ENCODE measurements around the gene MRPS6.

Gene MRPS6

DNA sequence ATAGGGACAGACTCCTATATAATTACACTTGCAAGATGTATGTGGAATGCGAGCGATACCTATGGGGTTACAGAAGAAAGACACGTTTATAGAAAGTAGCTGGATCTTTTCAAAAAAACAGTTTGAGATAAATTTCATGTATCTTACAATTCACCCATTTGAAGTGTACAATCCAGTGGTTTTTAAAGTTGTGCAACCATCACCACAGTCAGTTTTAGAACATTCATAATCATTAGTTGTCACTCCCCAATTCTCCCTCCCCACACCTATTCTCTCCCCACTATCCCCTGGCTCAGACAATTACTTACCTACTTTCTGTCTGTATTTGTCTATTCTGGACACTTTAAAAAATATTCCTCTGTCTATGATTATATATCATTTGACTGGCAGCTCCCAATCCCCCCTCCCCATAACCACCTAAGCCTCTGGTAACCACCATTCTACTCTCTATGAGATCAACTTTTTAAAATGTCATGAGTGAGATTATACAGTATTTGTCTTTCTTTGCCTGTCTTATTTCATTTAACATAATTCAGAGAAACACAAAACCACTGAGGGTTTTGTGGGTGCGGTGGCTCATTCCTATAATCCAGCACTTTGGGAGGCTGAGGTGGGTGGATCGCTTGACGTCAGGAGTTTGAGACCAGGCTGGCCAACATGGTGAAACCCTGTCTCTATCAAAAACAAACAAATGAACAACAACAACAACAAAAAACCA lies 39.1 kb downstream of the MRPS6 start:
- TF ChIP-seq, protein P1, sequence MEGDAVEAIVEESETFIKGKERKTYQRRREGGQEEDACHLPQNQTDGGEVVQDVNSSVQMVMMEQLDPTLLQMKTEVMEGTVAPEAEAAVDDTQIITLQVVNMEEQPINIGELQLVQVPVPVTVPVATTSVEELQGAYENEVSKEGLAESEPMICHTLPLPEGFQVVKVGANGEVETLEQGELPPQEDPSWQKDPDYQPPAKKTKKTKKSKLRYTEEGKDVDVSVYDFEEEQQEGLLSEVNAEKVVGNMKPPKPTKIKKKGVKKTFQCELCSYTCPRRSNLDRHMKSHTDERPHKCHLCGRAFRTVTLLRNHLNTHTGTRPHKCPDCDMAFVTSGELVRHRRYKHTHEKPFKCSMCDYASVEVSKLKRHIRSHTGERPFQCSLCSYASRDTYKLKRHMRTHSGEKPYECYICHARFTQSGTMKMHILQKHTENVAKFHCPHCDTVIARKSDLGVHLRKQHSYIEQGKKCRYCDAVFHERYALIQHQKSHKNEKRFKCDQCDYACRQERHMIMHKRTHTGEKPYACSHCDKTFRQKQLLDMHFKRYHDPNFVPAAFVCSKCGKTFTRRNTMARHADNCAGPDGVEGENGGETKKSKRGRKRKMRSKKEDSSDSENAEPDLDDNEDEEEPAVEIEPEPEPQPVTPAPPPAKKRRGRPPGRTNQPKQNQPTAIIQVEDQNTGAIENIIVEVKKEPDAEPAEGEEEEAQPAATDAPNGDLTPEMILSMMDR (IDR thresholded peaks at IDR 0.05; ENCODE audit: low read depth, low read length, poor library complexity, severe bottlenecking) = no peak
- TF ChIP-seq EZH2phosphoT487 (IDR thresholded peaks at IDR 0.05; ENCODE audit: borderline replicate concordance, low read length) = no peak
- Histone ChIP-seq H3K36me3 (ENCODE audit: control insufficient read depth, low read length) (no peaks in the 10 kb centered on the region), H3K79me2 (ENCODE audit: control insufficient read depth, low read length) (peaks cover 73% of the 10 kb centered on the region), H3K27ac (ENCODE audit: low read depth, low read length) (no peak overlapping the region), H4K20me1 (ENCODE audit: control insufficient read depth, insufficient read depth, low read depth, low read length) (no peaks in the 10 kb centered on the region), H3F3A (ENCODE audit: control insufficient read depth, insufficient read depth) (no peaks in the 10 kb centered on the region), H3K4me3 (ENCODE audit: low read length) (no peak overlapping the region), H3K9me2 (replicated peaks; ENCODE audit: control insufficient read depth, low read length) (no peaks in the 10 kb centered on the region), H3K9me3 (ENCODE audit: control insufficient read depth, insufficient read depth, low read length) (no peaks in the 10 kb centered on the region), H3K4me2 (ENCODE audit: low read length) (no peak overlapping the region), H3K4me1 (ENCODE audit: control insufficient read depth, low read length) (no peaks in the 10 kb centered on the region), H3K27me3 (ENCODE audit: control insufficient read depth, low read length) (no peaks in the 10 kb centered on the region)

- Histone ChIP-seq H4K20me1 (ENCODE audit: control insufficient read depth, insufficient read depth, low read depth, low read length) (no peaks in the 10 kb centered on the region), H3K9me3 (ENCODE audit: control insufficient read depth, insufficient read depth, low read length) (no peaks in the 10 kb centered on the region), H3K79me2 (ENCODE audit: control insufficient read depth, low read length) (peaks cover 62% of the 10 kb centered on the region), H3K4me3 (ENCODE audit: low read length) (no peak overlapping the region), H3K4me2 (ENCODE audit: low read length) (no peak overlapping the region), H3K27ac (ENCODE audit: low read depth, low read length) (no peak overlapping the region), H3K36me3 (ENCODE audit: control insufficient read depth, low read length) (no peaks in the 10 kb centered on the region), H3K27me3 (ENCODE audit: control insufficient read depth, low read length) (no peaks in the 10 kb centered on the region), H3K4me1 (ENCODE audit: control insufficient read depth, low read length) (no peaks in the 10 kb centered on the region), H3K9me2 (replicated peaks; ENCODE audit: control insufficient read depth, low read length) (no peaks in the 10 kb centered on the region), H3F3A (ENCODE audit: control insufficient read depth, insufficient read depth) (no peaks in the 10 kb centered on the region)
- TF ChIP-seq EZH2phosphoT487 (IDR thresholded peaks at IDR 0.05; ENCODE audit: borderline replicate concordance, low read length) = no peak
- TF ChIP-seq, protein P1 (IDR thresholded peaks at IDR 0.05; ENCODE audit: low read depth, low read length, poor library complexity, severe bottlenecking) = no peak
Measured at GRCh38 chr21:34113842-34114241, 40.5 kb downstream of the MRPS6 start.

DNA sequence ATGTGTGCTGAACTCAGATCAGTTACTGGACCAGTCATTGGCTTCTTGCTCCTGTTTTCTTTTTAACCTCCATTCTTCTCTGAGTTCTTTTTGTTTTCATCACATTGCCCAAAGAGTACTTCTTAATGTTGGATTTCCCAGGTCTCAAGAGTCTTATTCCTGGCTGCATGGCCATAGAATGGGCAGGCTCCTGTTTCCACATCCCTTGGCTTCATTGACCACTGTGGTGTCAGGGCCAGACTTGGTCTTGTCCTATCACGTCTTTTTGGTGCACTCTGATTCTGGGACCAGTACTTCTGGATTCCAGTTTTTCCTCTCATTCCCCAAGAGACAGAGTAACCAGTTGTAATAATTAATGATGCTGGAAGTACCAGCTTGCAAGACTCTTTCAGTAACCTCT lies 41.8 kb downstream of the MRPS6 start:
- H3K27ac ChIP-seq (ENCODE audit: low read depth, low read length) = no peak overlapping the region
- H3K36me3 ChIP-seq (ENCODE audit: control insufficient read depth, low read length) = no peaks in the 10 kb centered on the region
- TF ChIP-seq, protein P1 (IDR thresholded peaks at IDR 0.05; ENCODE audit: low read depth, low read length, poor library complexity, severe bottlenecking) = no peak
- TF ChIP-seq EZH2phosphoT487 (IDR thresholded peaks at IDR 0.05; ENCODE audit: borderline replicate concordance, low read length) = no peak
- H3K9me3 ChIP-seq (ENCODE audit: control insufficient read depth, insufficient read depth, low read length) = no peaks in the 10 kb centered on the region
- no peak overlapping the region for H3K4me2 ChIP-seq (ENCODE audit: low read length)
- H3K4me1 ChIP-seq (ENCODE audit: control insufficient read depth, low read length) = no peaks in the 10 kb centered on the region
- H3K27me3 ChIP-seq (ENCODE audit: control insufficient read depth, low read length) = no peaks in the 10 kb centered on the region
- no peaks in the 10 kb centered on the region for H3F3A ChIP-seq (ENCODE audit: control insufficient read depth, insufficient read depth)
- peaks cover 61% of the 10 kb centered on the region for H3K79me2 ChIP-seq (ENCODE audit: control insufficient read depth, low read length)
- H3K9me2 ChIP-seq (replicated peaks; ENCODE audit: control insufficient read depth, low read length) = no peaks in the 10 kb centered on the region
- no peaks in the 10 kb centered on the region for H4K20me1 ChIP-seq (ENCODE audit: control insufficient read depth, insufficient read depth, low read depth, low read length)
- H3K4me3 ChIP-seq (ENCODE audit: low read length) = no peak overlapping the region
